ENCODE measurements around the gene COMMD10. TPM values are rescaled to one million over a fixed set of nuclear protein-coding genes. Genes with fewer than 3 reads are reported as not detected.

COMMD10 gene
- total and polyA plus RNA-seq, 2 of the 4 experiments (the other 2 are of a cell fraction), result 12.8 to 20.4 TPM

- no peak overlapping the region for H3K56ac ChIP-seq (ENCODE audit: extremely low read depth, insufficient read depth, low read length)
- no peaks in the 10 kb centered on the region for H3K4me1 ChIP-seq (ENCODE audit: control insufficient read depth, insufficient read depth, low read length)
- no peak overlapping the region for H2AK9ac ChIP-seq (replicated peaks; ENCODE audit: low read depth, low read length, poor library complexity)
- no peak overlapping the region for H3K4me3 ChIP-seq (ENCODE audit: insufficient read depth, low read depth, low read length)
- H3K27ac ChIP-seq (ENCODE audit: insufficient read depth, low read length), result no peak overlapping the region
- no peak overlapping the region for H4K91ac ChIP-seq (ENCODE audit: insufficient read depth, low read depth, low read length)
- H2AFZ ChIP-seq (replicated peaks; ENCODE audit: low read length, poor library complexity), result no peak overlapping the region
- POLR2A ChIA-PET (ENCODE audit: unreplicated experiment), result no interaction called here
- in situ Hi-C loops (cut with MboI; ENCODE audit: low sequenced_read_pairs) (no loop called here), intact Hi-C loops (cut with micrococcal nuclease) (no loop called here), dilution Hi-C loops (cut with HindIII; ENCODE audit: low sequenced_read_pairs, unreplicated experiment) (no loop called here)
- H2BK20ac ChIP-seq (ENCODE audit: low read depth, low read length), result no peak overlapping the region
- no peak overlapping the region for H3K4me2 ChIP-seq (ENCODE audit: low read depth, low read length)
- no peak overlapping the region for H2BK15ac ChIP-seq (ENCODE audit: low read depth, low read length)
- peaks cover 0 to 3% of the 10 kb centered on the region in 2 experiments; a peak in 1 of 4 replicates for H3K79me1 ChIP-seq (ENCODE audit: low read depth in 1 of 2, low read length in 2 of 2)
- CTCF ChIA-PET, result no interaction called here
- no peak for DNase-seq
- H3K27me3 ChIP-seq (ENCODE audit: control insufficient read depth, insufficient read depth, low read length), result no peaks in the 10 kb centered on the region
- no peak overlapping the region for H4K8ac ChIP-seq (ENCODE audit: low read depth in 2 of 2, low read length in 2 of 2)
- no peaks in the 10 kb centered on the region for H3K9me3 ChIP-seq (ENCODE audit: control insufficient read depth, insufficient read depth, low read length)
- H2BK120ac ChIP-seq (ENCODE audit: low read depth, low read length), result no peak overlapping the region
- H3K14ac ChIP-seq (replicated peaks; ENCODE audit: low read depth, low read length), result no peak overlapping the region
- H3K18ac ChIP-seq (ENCODE audit: low read depth, low read length), result no peak overlapping the region
- no peak overlapping the region for H4K5ac ChIP-seq (ENCODE audit: low read depth, low read length)
- H3K9me1 ChIP-seq (ENCODE audit: insufficient read depth, low read length), result no peaks in the 10 kb centered on the region
- no peak for ATAC-seq (ENCODE audit: low read depth)
- BruUV-seq (replicated peaks), result no TSS peak
- TF ChIP-seq, protein P1, sequence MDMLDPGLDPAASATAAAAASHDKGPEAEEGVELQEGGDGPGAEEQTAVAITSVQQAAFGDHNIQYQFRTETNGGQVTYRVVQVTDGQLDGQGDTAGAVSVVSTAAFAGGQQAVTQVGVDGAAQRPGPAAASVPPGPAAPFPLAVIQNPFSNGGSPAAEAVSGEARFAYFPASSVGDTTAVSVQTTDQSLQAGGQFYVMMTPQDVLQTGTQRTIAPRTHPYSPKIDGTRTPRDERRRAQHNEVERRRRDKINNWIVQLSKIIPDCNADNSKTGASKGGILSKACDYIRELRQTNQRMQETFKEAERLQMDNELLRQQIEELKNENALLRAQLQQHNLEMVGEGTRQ (IDR thresholded peaks at IDR 0.05; ENCODE audit: low read depth, low read length), result no peak
- no peak for TF ChIP-seq CEBPB (IDR thresholded peaks at IDR 0.05; ENCODE audit: low read depth, low read length)
- TF ChIP-seq CHD1 (IDR thresholded peaks at IDR 0.05; ENCODE audit: low read depth, low read length), result no peak
- no peak for TF ChIP-seq MXI1 (IDR thresholded peaks at IDR 0.05; ENCODE audit: borderline replicate concordance, low read depth, low read length)
- TF ChIP-seq ELK1 (IDR thresholded peaks at IDR 0.05; ENCODE audit: borderline replicate concordance, low read depth, low read length), result no peak
- TF ChIP-seq, protein P2, sequence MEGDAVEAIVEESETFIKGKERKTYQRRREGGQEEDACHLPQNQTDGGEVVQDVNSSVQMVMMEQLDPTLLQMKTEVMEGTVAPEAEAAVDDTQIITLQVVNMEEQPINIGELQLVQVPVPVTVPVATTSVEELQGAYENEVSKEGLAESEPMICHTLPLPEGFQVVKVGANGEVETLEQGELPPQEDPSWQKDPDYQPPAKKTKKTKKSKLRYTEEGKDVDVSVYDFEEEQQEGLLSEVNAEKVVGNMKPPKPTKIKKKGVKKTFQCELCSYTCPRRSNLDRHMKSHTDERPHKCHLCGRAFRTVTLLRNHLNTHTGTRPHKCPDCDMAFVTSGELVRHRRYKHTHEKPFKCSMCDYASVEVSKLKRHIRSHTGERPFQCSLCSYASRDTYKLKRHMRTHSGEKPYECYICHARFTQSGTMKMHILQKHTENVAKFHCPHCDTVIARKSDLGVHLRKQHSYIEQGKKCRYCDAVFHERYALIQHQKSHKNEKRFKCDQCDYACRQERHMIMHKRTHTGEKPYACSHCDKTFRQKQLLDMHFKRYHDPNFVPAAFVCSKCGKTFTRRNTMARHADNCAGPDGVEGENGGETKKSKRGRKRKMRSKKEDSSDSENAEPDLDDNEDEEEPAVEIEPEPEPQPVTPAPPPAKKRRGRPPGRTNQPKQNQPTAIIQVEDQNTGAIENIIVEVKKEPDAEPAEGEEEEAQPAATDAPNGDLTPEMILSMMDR (conservative IDR thresholded peaks at IDR 0.05; ENCODE audit: low read depth, low read length), result no peak
- no peak for TF ChIP-seq SMC3 (IDR thresholded peaks at IDR 0.05; ENCODE audit: low read depth, low read length)
- TF ChIP-seq FOS (IDR thresholded peaks at IDR 0.05; ENCODE audit: low read depth, low read length), result no peak
- no peak for TF ChIP-seq BHLHE40 (IDR thresholded peaks at IDR 0.05; ENCODE audit: low read depth, low read length)
- TF ChIP-seq RCOR1 (IDR thresholded peaks at IDR 0.05; ENCODE audit: insufficient replicate concordance, low read length), result no peak
- TF ChIP-seq POLR2A (IDR thresholded peaks at IDR 0.05; ENCODE audit: low read depth, low read length), result no peak
- TF ChIP-seq RAD21 (IDR thresholded peaks at IDR 0.05; ENCODE audit: low read length), result no peak
- H3K23ac ChIP-seq (ENCODE audit: low read depth, low read length), result no peak overlapping the region
- H3K9ac ChIP-seq (ENCODE audit: low read depth, low read length), result no peak overlapping the region
- H2BK5ac ChIP-seq (ENCODE audit: low read depth, low read length, poor library complexity, severe bottlenecking), result no peak overlapping the region
- H3K4ac ChIP-seq (ENCODE audit: low read depth, low read length), result no peak overlapping the region
- H4K20me1 ChIP-seq (ENCODE audit: insufficient read depth, low read length), result no peaks in the 10 kb centered on the region
- no peak overlapping the region for H2AK5ac ChIP-seq (ENCODE audit: low read depth, low read length)
- no peaks in the 10 kb centered on the region for H3K36me3 ChIP-seq (ENCODE audit: control insufficient read depth, insufficient read depth, low read length)
Observed at GRCh38 chr5:116154931-116155330, 70.1 kb downstream of the COMMD10 start.

Measured in IMR-90 (cell line).